HepG2 (cell line): ENCODE results near the gene UBE2O. TPM values are rescaled to one million over a fixed set of nuclear protein-coding genes. Genes with fewer than 3 reads are reported as not detected.
A peak's percentile ranks its signal among the peaks of the same experiment; 100 is the strongest.

ENCODE experiments used
- DMAP1 ChIP-seq: IDR thresholded peaks from 2 replicates; pipeline ENCODE4 v1.6.1; 2016
- GABPB1 ChIP-seq: IDR thresholded peaks from 2 replicates; pipeline ENCODE4 v1.6.1; 2016; ENCODE audit warnings: mild to moderate bottlenecking, missing genetic modification reagents, moderate library complexity, missing compliant biosample characterization
- HNRNPK ChIP-seq: fragments of 200-400 bp; formaldehyde crosslinking; IDR thresholded peaks from 2 replicates; pipeline ENCODE4 v1.6.1; 2018; ENCODE audit warnings: low read length, low read depth, moderate library complexity, mild to moderate bottlenecking; ENCODE audit not compliant: poor library complexity, severe bottlenecking
- MTF2 ChIP-seq: sonication (generic); formaldehyde crosslinking; IDR thresholded peaks from 2 replicates; pipeline ENCODE4 v1.5.0; 2020; ENCODE audit warnings: missing genetic modification reagents, borderline replicate concordance
- MXD4 ChIP-seq: IDR thresholded peaks from 2 replicates; pipeline ENCODE4 v1.6.1; 2016; ENCODE audit warnings: mild to moderate bottlenecking, missing biosample characterization, missing genetic modification reagents
- SMAD3 ChIP-seq: sonication (generic); formaldehyde crosslinking; IDR thresholded peaks from 2 replicates; pipeline ENCODE4 v1.4.0; 2020; ENCODE audit warnings: missing genetic modification reagents
- TBX2 ChIP-seq: sonication (generic); formaldehyde crosslinking; IDR thresholded peaks from 2 replicates; pipeline ENCODE4 v1.5.0; 2020; ENCODE audit warnings: missing genetic modification reagents, mild to moderate bottlenecking, borderline replicate concordance
- ZFX ChIP-seq: sonication (generic); formaldehyde crosslinking; IDR thresholded peaks from 2 replicates; pipeline ENCODE4 v1.4.0; 2020; ENCODE audit warnings: mild to moderate bottlenecking, low read depth, missing genetic modification reagents, moderate library complexity
- ZNF329 ChIP-seq: sonication (generic); formaldehyde crosslinking; IDR thresholded peaks from 2 replicates; pipeline ENCODE4 v1.9.0; 2021; ENCODE audit warnings: low read depth, mild to moderate bottlenecking, missing genetic modification reagents
- ZNF747 ChIP-seq: sonication (generic); formaldehyde crosslinking; IDR thresholded peaks from 2 replicates; pipeline ENCODE4 v1.8.1; 2023; ENCODE audit warnings: missing genetic modification reagents, mild to moderate bottlenecking, borderline replicate concordance
- polyA plus RNA-seq, 8 experiments: library from polyadenylated mRNA; depleted of rRNA in 3 of 8; stranded (reverse) in 7 of 8; unstranded in 1 of 8; fragments of >200 nt; fragmentation: Illumina TruSeq in 4 of 8; extraction: Trizol in 4 of 8; gene quantifications; 2 replicates each; pipeline versions ENCODE4 v1.2.1 to v1.2.3, GENCODE V29; 2011 to 2016; ENCODE audit warnings: low read depth in 4 of 8, missing spikeins in 1 of 8, mixed read lengths in 1 of 8; ENCODE audit not compliant: insufficient read depth in 1 of 8
- total RNA-seq, 5 experiments: library from RNA; depleted of rRNA; stranded (reverse); fragments of >200 nt; fragmentation: Illumina TruSeq; extraction: Trizol; gene quantifications; 2 replicates each; pipeline ENCODE4 v1.2.3, GENCODE V29; 2016; ENCODE audit warnings: low read depth in 1 of 5
- TF ChIP-seq, protein P1 (sequence below): IDR thresholded peaks from 2 replicates; pipeline ENCODE4 v1.6.1; 2016
- TF ChIP-seq, protein P2 (sequence below): sonication (generic); formaldehyde crosslinking; IDR thresholded peaks from 2 replicates; pipeline ENCODE4 v1.4.0; 2020; ENCODE audit warnings: missing genetic modification reagents
- TF ChIP-seq, protein P3 (sequence below), 2 experiments: fragments of 450-650 bp in 1 of 2; sonication (generic) in 1 of 2; formaldehyde crosslinking in 1 of 2; IDR thresholded peaks; 2 replicates each; pipeline versions ENCODE4 v1.6.1 to v1.8.0; 2016 to 2022; ENCODE audit warnings: antibody characterized with exemption in 1 of 2, mild to moderate bottlenecking in 1 of 2, missing genetic modification reagents in 1 of 2
- TF ChIP-seq, protein P4 (sequence below): sonication (generic); formaldehyde crosslinking; IDR thresholded peaks from 2 replicates; pipeline ENCODE4 v1.4.0; 2020; ENCODE audit warnings: missing genetic modification reagents

The UBE2O gene
- total and polyA plus RNA-seq, 2 of the 13 experiments (the other 11 are each of a cell fraction or from before 2014, with no cell fraction given): 21.5 to 23.5 TPM

DNA sequence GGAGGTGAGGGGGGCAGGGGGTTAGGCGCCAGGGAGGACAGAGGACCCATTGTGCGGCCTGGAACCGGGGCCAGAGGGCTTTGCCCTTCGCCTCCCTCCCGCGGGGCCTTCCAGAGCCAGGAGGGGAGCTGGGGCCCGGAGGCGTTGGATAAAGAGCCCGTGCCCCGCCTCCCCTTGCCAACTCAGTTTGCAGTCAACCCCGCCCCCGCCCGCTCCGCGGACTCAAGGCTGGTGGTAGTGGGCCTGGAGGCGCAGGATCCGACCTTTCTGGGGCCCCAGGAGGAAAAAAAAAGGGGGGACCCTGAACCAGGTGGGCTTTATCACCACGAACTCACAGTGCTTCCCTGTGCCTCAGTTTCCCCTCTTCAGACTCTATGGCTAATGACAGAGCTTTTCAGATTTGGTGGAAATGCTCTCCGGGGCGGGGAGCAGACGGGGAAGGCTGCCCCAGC, 70.6 kb downstream of the UBE2O start (continued):
- TF ChIP-seq, protein P1, sequence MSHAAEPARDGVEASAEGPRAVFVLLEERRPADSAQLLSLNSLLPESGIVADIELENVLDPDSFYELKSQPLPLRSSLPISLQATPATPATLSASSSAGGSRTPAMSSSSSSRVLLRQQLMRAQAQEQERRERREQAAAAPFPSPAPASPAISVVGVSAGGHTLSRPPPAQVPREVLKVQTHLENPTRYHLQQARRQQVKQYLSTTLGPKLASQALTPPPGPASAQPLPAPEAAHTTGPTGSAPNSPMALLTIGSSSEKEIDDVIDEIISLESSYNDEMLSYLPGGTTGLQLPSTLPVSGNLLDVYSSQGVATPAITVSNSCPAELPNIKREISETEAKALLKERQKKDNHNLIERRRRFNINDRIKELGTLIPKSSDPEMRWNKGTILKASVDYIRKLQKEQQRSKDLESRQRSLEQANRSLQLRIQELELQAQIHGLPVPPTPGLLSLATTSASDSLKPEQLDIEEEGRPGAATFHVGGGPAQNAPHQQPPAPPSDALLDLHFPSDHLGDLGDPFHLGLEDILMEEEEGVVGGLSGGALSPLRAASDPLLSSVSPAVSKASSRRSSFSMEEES: no peak
- TF ChIP-seq, protein P2, sequence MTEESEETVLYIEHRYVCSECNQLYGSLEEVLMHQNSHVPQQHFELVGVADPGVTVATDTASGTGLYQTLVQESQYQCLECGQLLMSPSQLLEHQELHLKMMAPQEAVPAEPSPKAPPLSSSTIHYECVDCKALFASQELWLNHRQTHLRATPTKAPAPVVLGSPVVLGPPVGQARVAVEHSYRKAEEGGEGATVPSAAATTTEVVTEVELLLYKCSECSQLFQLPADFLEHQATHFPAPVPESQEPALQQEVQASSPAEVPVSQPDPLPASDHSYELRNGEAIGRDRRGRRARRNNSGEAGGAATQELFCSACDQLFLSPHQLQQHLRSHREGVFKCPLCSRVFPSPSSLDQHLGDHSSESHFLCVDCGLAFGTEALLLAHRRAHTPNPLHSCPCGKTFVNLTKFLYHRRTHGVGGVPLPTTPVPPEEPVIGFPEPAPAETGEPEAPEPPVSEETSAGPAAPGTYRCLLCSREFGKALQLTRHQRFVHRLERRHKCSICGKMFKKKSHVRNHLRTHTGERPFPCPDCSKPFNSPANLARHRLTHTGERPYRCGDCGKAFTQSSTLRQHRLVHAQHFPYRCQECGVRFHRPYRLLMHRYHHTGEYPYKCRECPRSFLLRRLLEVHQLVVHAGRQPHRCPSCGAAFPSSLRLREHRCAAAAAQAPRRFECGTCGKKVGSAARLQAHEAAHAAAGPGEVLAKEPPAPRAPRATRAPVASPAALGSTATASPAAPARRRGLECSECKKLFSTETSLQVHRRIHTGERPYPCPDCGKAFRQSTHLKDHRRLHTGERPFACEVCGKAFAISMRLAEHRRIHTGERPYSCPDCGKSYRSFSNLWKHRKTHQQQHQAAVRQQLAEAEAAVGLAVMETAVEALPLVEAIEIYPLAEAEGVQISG (CRISPR knock-in tag): peak; percentile 82; the same call in 1 of the 2 replicates
- TF ChIP-seq ZNF747 (CRISPR knock-in tag) (peak; percentile 87), DMAP1 (CRISPR knock-in tag) (peak; percentile 84), SMAD3 (peak; percentile 77), MXD4 (CRISPR knock-in tag) (peak; percentile 23; the same call in 1 of the 2 replicates), HNRNPK (peak; percentile 93), TBX2 (CRISPR knock-in tag) (peak; percentile 97), ZNF329 (peak; percentile 74; the same call in 1 of the 2 replicates), ZFX (CRISPR knock-in tag) (peak; percentile 84), GABPB1 (CRISPR knock-in tag) (no peak), MTF2 (CRISPR knock-in tag) (0 out of 2 replicates have a peak, but pooled peaks have one; percentile 96)
- TF ChIP-seq, protein P3, sequence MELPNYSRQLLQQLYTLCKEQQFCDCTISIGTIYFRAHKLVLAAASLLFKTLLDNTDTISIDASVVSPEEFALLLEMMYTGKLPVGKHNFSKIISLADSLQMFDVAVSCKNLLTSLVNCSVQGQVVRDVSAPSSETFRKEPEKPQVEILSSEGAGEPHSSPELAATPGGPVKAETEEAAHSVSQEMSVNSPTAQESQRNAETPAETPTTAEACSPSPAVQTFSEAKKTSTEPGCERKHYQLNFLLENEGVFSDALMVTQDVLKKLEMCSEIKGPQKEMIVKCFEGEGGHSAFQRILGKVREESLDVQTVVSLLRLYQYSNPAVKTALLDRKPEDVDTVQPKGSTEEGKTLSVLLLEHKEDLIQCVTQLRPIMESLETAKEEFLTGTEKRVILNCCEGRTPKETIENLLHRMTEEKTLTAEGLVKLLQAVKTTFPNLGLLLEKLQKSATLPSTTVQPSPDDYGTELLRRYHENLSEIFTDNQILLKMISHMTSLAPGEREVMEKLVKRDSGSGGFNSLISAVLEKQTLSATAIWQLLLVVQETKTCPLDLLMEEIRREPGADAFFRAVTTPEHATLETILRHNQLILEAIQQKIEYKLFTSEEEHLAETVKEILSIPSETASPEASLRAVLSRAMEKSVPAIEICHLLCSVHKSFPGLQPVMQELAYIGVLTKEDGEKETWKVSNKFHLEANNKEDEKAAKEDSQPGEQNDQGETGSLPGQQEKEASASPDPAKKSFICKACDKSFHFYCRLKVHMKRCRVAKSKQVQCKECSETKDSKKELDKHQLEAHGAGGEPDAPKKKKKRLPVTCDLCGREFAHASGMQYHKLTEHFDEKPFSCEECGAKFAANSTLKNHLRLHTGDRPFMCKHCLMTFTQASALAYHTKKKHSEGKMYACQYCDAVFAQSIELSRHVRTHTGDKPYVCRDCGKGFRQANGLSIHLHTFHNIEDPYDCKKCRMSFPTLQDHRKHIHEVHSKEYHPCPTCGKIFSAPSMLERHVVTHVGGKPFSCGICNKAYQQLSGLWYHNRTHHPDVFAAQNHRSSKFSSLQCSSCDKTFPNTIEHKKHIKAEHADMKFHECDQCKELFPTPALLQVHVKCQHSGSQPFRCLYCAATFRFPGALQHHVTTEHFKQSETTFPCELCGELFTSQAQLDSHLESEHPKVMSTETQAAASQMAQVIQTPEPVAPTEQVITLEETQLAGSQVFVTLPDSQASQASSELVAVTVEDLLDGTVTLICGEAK (IDR thresholded peaks at IDR 0.05): no peak
- TF ChIP-seq, protein P3 (CRISPR knock-in tag; IDR thresholded peaks at IDR 0.05): peak; percentile 82
- TF ChIP-seq, protein P4, sequence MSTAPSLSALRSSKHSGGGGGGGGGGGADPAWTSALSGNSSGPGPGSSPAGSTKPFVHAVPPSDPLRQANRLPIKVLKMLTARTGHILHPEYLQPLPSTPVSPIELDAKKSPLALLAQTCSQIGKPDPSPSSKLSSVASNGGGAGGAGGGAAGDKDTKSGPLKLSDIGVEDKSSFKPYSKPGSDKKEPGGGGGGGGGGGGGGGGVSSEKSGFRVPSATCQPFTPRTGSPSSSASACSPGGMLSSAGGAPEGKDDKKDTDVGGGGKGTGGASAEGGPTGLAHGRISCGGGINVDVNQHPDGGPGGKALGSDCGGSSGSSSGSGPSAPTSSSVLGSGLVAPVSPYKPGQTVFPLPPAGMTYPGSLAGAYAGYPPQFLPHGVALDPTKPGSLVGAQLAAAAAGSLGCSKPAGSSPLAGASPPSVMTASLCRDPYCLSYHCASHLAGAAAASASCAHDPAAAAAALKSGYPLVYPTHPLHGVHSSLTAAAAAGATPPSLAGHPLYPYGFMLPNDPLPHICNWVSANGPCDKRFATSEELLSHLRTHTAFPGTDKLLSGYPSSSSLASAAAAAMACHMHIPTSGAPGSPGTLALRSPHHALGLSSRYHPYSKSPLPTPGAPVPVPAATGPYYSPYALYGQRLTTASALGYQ: peak; percentile 92
